Aorta (tissue), 5 donors: Measurements from ENCODE around the gene CLDN9. TPM values are rescaled to one million over a fixed set of nuclear protein-coding genes. Genes with fewer than 3 reads are reported as not detected.
A peak's percentile ranks its signal among the peaks of the same experiment; 100 is the strongest.

Source experiments
- ATAC-seq: fragments of 200-7000 bp; cut with Tn5 transposase; one replicate; pipeline ENCODE4 v1.9.1; 2022; ENCODE audit warnings: moderate library complexity; ENCODE audit not compliant: low FRiP score
- DNase-seq, 2 donors: peaks; one replicate each; pipeline ENCODE4 v3.0.0-alpha.2; 2020
- H3K27ac ChIP-seq, 2 donors: one replicate each; pipeline ENCODE4 v1.5.1; 2013; ENCODE audit warnings: low read length in 2 of 2, mild to moderate bottlenecking in 2 of 2, moderate library complexity in 2 of 2, control low read depth in 1 of 2, inconsistent platforms in 1 of 2, low read depth in 1 of 2
- H3K27me3 ChIP-seq, 2 donors: one replicate each; pipeline ENCODE4 v1.6.1; 2013; ENCODE audit warnings: control low read depth in 1 of 2, low read length in 1 of 2, mild to moderate bottlenecking in 1 of 2, moderate library complexity in 1 of 2; ENCODE audit not compliant: insufficient read depth in 2 of 2, control insufficient read depth in 1 of 2
- H3K36me3 ChIP-seq, 2 donors: one replicate each; pipeline ENCODE4 v1.6.1; 2013; ENCODE audit warnings: control low read depth in 1 of 2, low read length in 1 of 2, mild to moderate bottlenecking in 1 of 2; ENCODE audit not compliant: insufficient read depth in 2 of 2, control insufficient read depth in 1 of 2
- H3K4me1 ChIP-seq, 2 donors: one replicate each; pipeline ENCODE4 v1.6.1; 2013; ENCODE audit warnings: low read length in 2 of 2, control low read depth in 1 of 2, mild to moderate bottlenecking in 1 of 2, moderate library complexity in 1 of 2; ENCODE audit not compliant: insufficient read depth in 2 of 2, control insufficient read depth in 1 of 2
- H3K4me3 ChIP-seq, 2 donors: one replicate each; pipeline ENCODE4 v1.5.1; 2013; ENCODE audit warnings: low read length in 2 of 2, control low read depth in 1 of 2, mild to moderate bottlenecking in 1 of 2
- H3K9me3 ChIP-seq: one replicate; pipeline ENCODE4 v1.6.1; 2013; ENCODE audit warnings: mild to moderate bottlenecking, low read length; ENCODE audit not compliant: control insufficient read depth
- WGBS, 2 donors: extraction: QIAGEN DNeasy Blood & Tissue Kit; methylation state at CpG; one replicate each; pipeline ENCODE4 v1.1.7; 2013; 5-methylcytosine and 5-hydroxymethylcytosine counted together
- intact Hi-C, 2 donors: fragments of 100-400 bp; cut with DNase I; formaldehyde crosslinking; loops; one replicate each; pipeline versions ENCODE4 v1.14.2 to v1.15.0; 2022
- polyA plus RNA-seq, 2 donors: library from polyadenylated mRNA; stranded (reverse); fragments of 200-250 nt; gene quantifications; one replicate each; pipeline ENCODE4 v1.2.3, GENCODE V29; 2013
- total RNA-seq, 2 donors: library from RNA; stranded (reverse); fragmentation: NEBNext Ultra II Directional; extraction: Animal tissue kit (Norgen Biotek cat#: 25700); gene quantifications; one replicate each; pipeline ENCODE4 v1.2.1, GENCODE V29; 2021
- donor health status: healthy with polysubstance abuse.
- donor health status: Bipolar disorder and iron deficiency.
- donor health status: DM: no; HTN: no; CAD: no.
- donor health status: DM: no; HTN: no; CAD: no.
- donor health status: DM: yes; HTN: yes; CAD: no.

The CLDN9 gene
- total and polyA plus RNA-seq, 4 donors: 0.18 to 0.20 TPM; not detected in 2

- peaks cover 0 to 1% of the 10 kb centered on the region in 2 donors for H3K36me3 ChIP-seq
- ATAC-seq: peak; percentile 86
- peak within 1 kb of the TSS; percentile 96 to 98 for H3K27ac ChIP-seq
- 0 to 1% methylated on average over 69 of the region's 69 CpGs for WGBS, 2 donors
- peak; percentile 99 for DNase-seq
- H3K4me1 ChIP-seq: no peaks in the 10 kb centered on the region
- no peaks in the 10 kb centered on the region for H3K9me3 ChIP-seq
- H3K27me3 ChIP-seq: peaks cover 0 to 2% of the 10 kb centered on the region in 2 donors
- peak within 1 kb of the TSS; percentile 54 to 86 for H3K4me3 ChIP-seq
- intact Hi-C loops: no loop called here
Observed at GRCh38 chr16:3023669-3024478, 11.2 kb downstream of the CLDN9 start, which contains the start of the genes HCFC1R1 and THOC6. Gene HCFC1R1, minus strand, starts transcription at chr16:3023942. Its CDS starts 1 bp downstream, at chr16:3023941. Gene THOC6, plus strand, starts transcription at chr16:3024035. Its CDS starts 292 bp downstream, at chr16:3024327.

- intact Hi-C loops: no loop called here
Observed at GRCh38 chr16:3025032-3026002, 12.6 kb downstream of the CLDN9 start.

GRCh38 chr16:3026003-3026378, 13.3 kb downstream of the CLDN9 start:
- no peak overlapping the region for H3K4me3 ChIP-seq
- DNase-seq: no peak
- no peaks in the 10 kb centered on the region for H3K9me3 ChIP-seq
- H3K27me3 ChIP-seq: no peaks in the 10 kb centered on the region
- peaks cover 0 to 1% of the 10 kb centered on the region in 2 donors for H3K36me3 ChIP-seq
- intact Hi-C loops: no loop called here
- ATAC-seq: no peak
- no peaks in the 10 kb centered on the region for H3K4me1 ChIP-seq
- H3K27ac ChIP-seq: no peak overlapping the region
- 90 to 93% methylated on average over 8 of the region's 8 CpGs for WGBS, 2 donors

More at GRCh38 chr16:3025032-3026002, 12.6 kb downstream of the CLDN9 start:
- Histone ChIP-seq H3K9me3 (no peaks in the 10 kb centered on the region), H3K4me1 (no peaks in the 10 kb centered on the region), H3K27me3 (no peaks in the 10 kb centered on the region), H3K4me3 (no peak overlapping the region), H3K36me3 (peaks cover 0 to 1% of the 10 kb centered on the region in 2 donors), H3K27ac (no peak overlapping the region)
- ATAC-seq: no peak
- 92 to 95% methylated on average over 18 of the region's 18 CpGs for WGBS, 2 donors
- DNase-seq: peak in 1 of 2 donors; percentile 49

- no peaks in the 10 kb centered on the region for H3K27me3 ChIP-seq
- intact Hi-C loops: no loop called here
- H3K27ac ChIP-seq: no peak overlapping the region
- H3K4me1 ChIP-seq: no peaks in the 10 kb centered on the region
- 94 to 95% methylated on average over 23 to 24 of the region's 24 CpGs for WGBS, 2 donors
- no peak for ATAC-seq
- peaks cover 0 to 1% of the 10 kb centered on the region in 2 donors for H3K36me3 ChIP-seq
- H3K9me3 ChIP-seq: no peaks in the 10 kb centered on the region
- DNase-seq: peak in 1 of 2 donors; percentile 53
- H3K4me3 ChIP-seq: no peak overlapping the region
Observed at GRCh38 chr16:3026609-3027488, 14.1 kb downstream of the CLDN9 start.

GRCh38 chr16:3027489-3027795, 14.7 kb downstream of the CLDN9 start:
- Histone ChIP-seq H3K36me3 (peaks cover 0 to 1% of the 10 kb centered on the region in 2 donors), H3K27ac (no peak overlapping the region), H3K27me3 (no peaks in the 10 kb centered on the region), H3K4me3 (no peak overlapping the region), H3K9me3 (no peaks in the 10 kb centered on the region), H3K4me1 (no peaks in the 10 kb centered on the region)
- DNase-seq (no peak), ATAC-seq (no peak)
- intact Hi-C loops: no loop called here
- WGBS, 2 donors: 88 to 92% methylated on average over 8 of the region's 8 CpGs

- DNase-seq (peak; percentile 80 to 92), ATAC-seq (no peak)
- no peaks in the 10 kb centered on the region for H3K4me1 ChIP-seq
- 28 to 33% methylated on average over 56 to 58 of the region's 58 CpGs for WGBS, 2 donors
- H3K4me3 ChIP-seq: no peak overlapping the region
- peaks cover 0 to 1% of the 10 kb centered on the region in 2 donors for H3K36me3 ChIP-seq
- no peaks in the 10 kb centered on the region for H3K27me3 ChIP-seq
- H3K27ac ChIP-seq: no peak overlapping the region
- intact Hi-C loops: no loop called here
- H3K9me3 ChIP-seq: no peaks in the 10 kb centered on the region
Observed at GRCh38 chr16:3027983-3028715, 15.4 kb downstream of the CLDN9 start.

GRCh38 chr16:3028716-3029319, 16.1 kb downstream of the CLDN9 start:
- WGBS, 2 donors: 41% methylated on average over 15 of the region's 15 CpGs
- Histone ChIP-seq H3K4me1 (no peaks in the 10 kb centered on the region), H3K36me3 (peaks cover 0 to 1% of the 10 kb centered on the region in 2 donors), H3K27ac (no peak overlapping the region), H3K9me3 (no peaks in the 10 kb centered on the region), H3K4me3 (no peak overlapping the region), H3K27me3 (no peaks in the 10 kb centered on the region)
- ATAC-seq (no peak), DNase-seq (no peak)
- intact Hi-C loops: no loop called here
